HL-60 (cell line): ENCODE measurements around the gene FASTK.
"Not testable (repeated sequence)": the region's sequence is repeated elsewhere in the genome, so short reads cannot be mapped to it uniquely, and the experiment has no call there.

ENCODE experiments used
- DNase-seq, 2 experiments: peaks; one replicate each; pipeline ENCODE4 v3.0.0-alpha.2; 2010 to 2020; ENCODE audit warnings: low read depth in 1 of 2, low spot score in 1 of 2
- H3K27ac ChIP-seq: fragments of 250-450 bp; sonication (Bioruptor Pico); replicated peaks from 2 replicates; pipeline ENCODE4 v1.5.1; 2020; ENCODE audit warnings: mild to moderate bottlenecking, moderate library complexity
- H3K27me3 ChIP-seq: fragments of 250-450 bp; sonication (Bioruptor Pico); 2 replicates; pipeline ENCODE4 v1.5.1; 2021; ENCODE audit warnings: mild to moderate bottlenecking, moderate library complexity; ENCODE audit not compliant: insufficient read depth, poor library complexity, severe bottlenecking
- H3K4me3 ChIP-seq: replicated peaks from 2 replicates; pipeline ENCODE4 v1.5.1; 2011; ENCODE audit warnings: mild to moderate bottlenecking, control low read depth, low read length; ENCODE audit not compliant: insufficient read depth

FASTK gene

GRCh38 chr7:151026771-151027727, 53.6 kb downstream of the FASTK start:
- not testable (repeated sequence) for H3K27ac ChIP-seq, DNase-seq, H3K27me3 ChIP-seq, H3K4me3 ChIP-seq
